H9 (cell line): ENCODE data around the gene AXL. TPM values are rescaled to one million over a fixed set of nuclear protein-coding genes. Genes with fewer than 3 reads are reported as not detected.

ENCODE experiments used
- DNase-seq: peaks from one replicate; pipeline ENCODE4 v3.0.0-alpha.2; 2017
- H2AFZ ChIP-seq: one replicate; pipeline ENCODE4 v1.6.1; 2013; ENCODE audit warnings: mild to moderate bottlenecking, low read length, control low read depth, moderate library complexity
- H2AK5ac ChIP-seq: 2 replicates; pipeline ENCODE4 v1.6.1; 2013; ENCODE audit warnings: low read length, control low read depth, mixed read lengths; ENCODE audit not compliant: insufficient read length
- H2BK120ac ChIP-seq: one replicate; pipeline ENCODE4 v1.6.1; 2013; ENCODE audit warnings: low read depth, mild to moderate bottlenecking, low read length, control low read depth, inconsistent platforms; ENCODE audit not compliant: poor library complexity, severe bottlenecking
- H2BK12ac ChIP-seq: 2 replicates; pipeline ENCODE4 v1.6.1; 2013; ENCODE audit warnings: low read length, control low read depth, mixed read lengths, low read depth; ENCODE audit not compliant: insufficient read length
- H2BK15ac ChIP-seq: 2 replicates; pipeline ENCODE4 v1.6.1; 2013; ENCODE audit warnings: low read depth, low read length, control low read depth
- H2BK20ac ChIP-seq: one replicate; pipeline ENCODE4 v1.6.1; 2013; ENCODE audit warnings: low read depth, mild to moderate bottlenecking, low read length, control low read depth, inconsistent platforms; ENCODE audit not compliant: poor library complexity, severe bottlenecking
- H2BK5ac ChIP-seq: 2 replicates; pipeline ENCODE4 v1.6.1; 2013; ENCODE audit warnings: low read length, control low read depth, mixed read lengths; ENCODE audit not compliant: insufficient read length
- H3K14ac ChIP-seq: 2 replicates; pipeline ENCODE4 v1.6.1; 2013; ENCODE audit warnings: low read length, control low read depth; ENCODE audit not compliant: insufficient read depth
- H3K18ac ChIP-seq: 2 replicates; pipeline ENCODE4 v1.6.1; 2013; ENCODE audit warnings: low read depth, mild to moderate bottlenecking, mixed read lengths, low read length, control low read depth; ENCODE audit not compliant: insufficient read length
- H3K23ac ChIP-seq: 2 replicates; pipeline ENCODE4 v1.6.1; 2013; ENCODE audit warnings: low read length, control low read depth, mixed read lengths, low read depth; ENCODE audit not compliant: insufficient read length
- H3K23me2 ChIP-seq: 2 replicates; pipeline ENCODE4 v1.6.1; 2013; ENCODE audit warnings: low read depth, mild to moderate bottlenecking, mixed read lengths, low read length, control low read depth; ENCODE audit not compliant: insufficient read length, poor library complexity, severe bottlenecking
- H3K27ac ChIP-seq: 2 replicates; pipeline ENCODE4 v1.5.1; 2013; ENCODE audit warnings: low read length, control low read depth, mixed read lengths, low read depth; ENCODE audit not compliant: insufficient read length
- H3K27me3 ChIP-seq: 2 replicates; pipeline ENCODE4 v1.6.1; 2013; ENCODE audit warnings: low read length, control low read depth, inconsistent platforms; ENCODE audit not compliant: insufficient read depth
- H3K4ac ChIP-seq: 2 replicates; pipeline ENCODE4 v1.6.1; 2013; ENCODE audit warnings: low read depth, mild to moderate bottlenecking, control low read depth, inconsistent platforms, low read length, moderate library complexity
- H3K4me1 ChIP-seq: 2 replicates; pipeline ENCODE4 v1.6.1; 2013; ENCODE audit warnings: low read length, control low read depth, inconsistent platforms; ENCODE audit not compliant: insufficient read depth
- H3K4me2 ChIP-seq: 2 replicates; pipeline ENCODE4 v1.6.1; 2013; ENCODE audit warnings: low read length, control low read depth, mixed read lengths; ENCODE audit not compliant: insufficient read length, insufficient read depth
- H3K56ac ChIP-seq: 2 replicates; pipeline ENCODE4 v1.6.1; 2013; ENCODE audit warnings: low read depth, mild to moderate bottlenecking, mixed read lengths, low read length, control low read depth; ENCODE audit not compliant: insufficient read length
- H3K79me1 ChIP-seq: 2 replicates; pipeline ENCODE4 v1.6.1; 2013; ENCODE audit warnings: low read depth, mild to moderate bottlenecking, moderate library complexity, low read length, control low read depth, inconsistent platforms; ENCODE audit not compliant: insufficient read depth, poor library complexity, severe bottlenecking
- H3K79me2 ChIP-seq: 2 replicates; pipeline ENCODE4 v1.6.1; 2013; ENCODE audit warnings: low read length, control low read depth, inconsistent platforms; ENCODE audit not compliant: insufficient read depth
- H3K9ac ChIP-seq: 2 replicates; pipeline ENCODE4 v1.6.1; 2013; ENCODE audit warnings: low read length, control low read depth, mixed read lengths; ENCODE audit not compliant: insufficient read length; ENCODE audit errors: extremely low read depth
- H3K9me3 ChIP-seq: one replicate; pipeline ENCODE4 v1.6.1; 2013; ENCODE audit warnings: low read depth, low read length, inconsistent platforms; ENCODE audit not compliant: control insufficient read depth
- H3T11ph ChIP-seq: one replicate; pipeline ENCODE4 v1.6.1; 2013; ENCODE audit warnings: mild to moderate bottlenecking, low read length, control low read depth, inconsistent platforms
- H4K20me1 ChIP-seq: one replicate; pipeline ENCODE4 v1.6.1; 2013; ENCODE audit not compliant: control insufficient read depth, insufficient read length, insufficient read depth
- H4K5ac ChIP-seq: 2 replicates; pipeline ENCODE4 v1.6.1; 2013; ENCODE audit warnings: low read depth, mild to moderate bottlenecking, mixed read lengths, low read length, control low read depth; ENCODE audit not compliant: insufficient read length
- H4K8ac ChIP-seq: replicated peaks from 2 replicates; pipeline ENCODE4 v1.6.1; 2013; ENCODE audit warnings: low read length, control low read depth, mixed read lengths, low read depth; ENCODE audit not compliant: insufficient read length
- H4K91ac ChIP-seq: 2 replicates; pipeline ENCODE4 v1.6.1; 2013; ENCODE audit warnings: low read depth, mild to moderate bottlenecking, moderate library complexity, mixed read lengths, low read length, control low read depth; ENCODE audit not compliant: insufficient read length
- H3K27ac Mint-ChIP-seq, 3 experiments: 2 replicates in 2 of 3; 3 replicates in 1 of 3; pipeline ENCODE4 v1.8.0; 2020 to 2021; ENCODE audit warnings: mixed read lengths in 3 of 3, mild to moderate bottlenecking in 1 of 3, moderate library complexity in 1 of 3
- H3K27me3 Mint-ChIP-seq: 2 replicates; pipeline ENCODE4 v1.8.0; 2021; ENCODE audit warnings: low read depth, mild to moderate bottlenecking, moderate library complexity, mixed read lengths
- H3K36me3 Mint-ChIP-seq, 3 experiments: 2 replicates in 2 of 3; 3 replicates in 1 of 3; pipeline ENCODE4 v1.8.0; 2020 to 2021; ENCODE audit warnings: low read depth in 3 of 3, mixed read lengths in 3 of 3; ENCODE audit not compliant: insufficient read depth in 1 of 3
- H3K4me1 Mint-ChIP-seq, 2 experiments: 2 replicates each; pipeline ENCODE4 v1.8.0; 2020; ENCODE audit warnings: mixed read lengths in 2 of 2
- H3K4me3 Mint-ChIP-seq, 2 experiments: 2 replicates in 1 of 2; 3 replicates in 1 of 2; pipeline ENCODE4 v1.8.0; 2020 to 2021; ENCODE audit warnings: mild to moderate bottlenecking in 2 of 2, mixed read lengths in 2 of 2, moderate library complexity in 1 of 2
- H3K9me3 Mint-ChIP-seq, 2 experiments: 2 replicates in 1 of 2; 3 replicates in 1 of 2; pipeline ENCODE4 v1.8.0; 2020; ENCODE audit warnings: mild to moderate bottlenecking in 2 of 2, mixed read lengths in 2 of 2, moderate library complexity in 1 of 2
- CTCF ChIP-seq: fragments of 200-600 bp; sonication (generic); conservative IDR thresholded peaks from 3 replicates; pipeline ENCODE4 v1.8.0; 2021; ENCODE audit warnings: antibody characterized with exemption, mild to moderate bottlenecking
- WGBS: extraction: QIAGEN DNeasy Blood & Tissue Kit; methylation state at CpG from one replicate; pipeline ENCODE4 v1.1.7; 2013; ENCODE audit warnings: missing lambda C conversion rate, low lambda C conversion rate, mixed read lengths; ENCODE audit not compliant: insufficient read length; ENCODE audit errors: extremely low coverage; 5-methylcytosine and 5-hydroxymethylcytosine counted together
- total RNA-seq: library from RNA; stranded (reverse); gene quantifications from 2 replicates; pipeline ENCODE4 v1.2.1, GENCODE V29; 2021

Gene AXL
- total RNA-seq, 1 experiment from 2014 or later: 29.4 TPM

DNA sequence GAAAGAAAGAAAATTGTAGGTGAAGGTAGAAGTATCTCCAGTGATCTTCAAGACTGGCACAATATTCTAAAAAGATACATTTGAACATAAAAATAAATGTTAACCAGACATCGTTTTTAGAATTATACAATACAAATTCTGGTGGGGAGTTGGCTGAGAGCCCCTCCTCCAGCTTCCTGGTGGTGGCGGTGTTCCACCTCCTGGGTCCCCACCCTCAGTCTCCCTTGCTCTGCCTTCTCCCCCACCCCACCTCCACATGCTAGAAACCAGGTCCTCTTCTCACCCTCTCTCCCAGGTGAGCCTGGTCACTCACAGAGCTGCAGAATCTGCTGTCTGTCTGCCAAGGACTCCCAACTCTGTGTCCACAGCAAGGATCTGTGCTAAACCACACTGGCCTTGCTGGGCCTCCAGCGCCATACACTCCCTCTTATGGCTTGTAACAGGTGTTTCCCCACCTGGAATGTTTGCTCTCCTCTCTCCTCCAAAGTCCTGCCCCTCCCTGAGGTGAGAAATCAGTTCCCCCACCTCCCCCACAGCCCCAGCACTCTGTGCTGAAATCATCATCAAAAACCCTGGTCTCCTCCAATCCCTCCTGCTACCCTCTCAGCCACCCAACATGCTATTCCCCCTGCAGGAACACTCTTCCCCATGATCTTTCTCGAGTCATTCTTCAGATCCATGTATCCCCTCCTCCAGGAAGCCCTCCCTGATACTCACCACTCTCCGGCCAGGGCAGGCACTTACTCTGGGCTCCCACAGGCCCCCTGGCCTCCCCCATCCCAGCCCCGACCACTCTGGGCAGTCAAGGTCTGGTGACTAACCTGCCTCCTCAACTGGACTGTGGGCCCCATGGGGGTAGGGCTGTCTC lies 46.5 kb upstream of the AXL start:
- Histone ChIP-seq H3K79me2 (no peaks in the 10 kb centered on the region), H3K18ac (no peak overlapping the region), H4K8ac (no peak overlapping the region), H3K9ac (no peak overlapping the region), H3K23me2 (peaks cover 3% of the 10 kb centered on the region), H3K4me1 (peaks cover 5% of the 10 kb centered on the region; the same call in 1 of the 2 replicates), H3K27me3 (no peaks in the 10 kb centered on the region), H3K4ac (no peak overlapping the region), H2BK120ac (no peak overlapping the region), H2BK12ac (no peak overlapping the region), H2AFZ (no peak overlapping the region), H2BK20ac (no peak overlapping the region), H3K23ac (no peak overlapping the region), H3K4me2 (no peak overlapping the region), H3K56ac (no peak overlapping the region), H4K91ac (no peak overlapping the region), H4K20me1 (no peaks in the 10 kb centered on the region), H3K27ac (no peak overlapping the region), H2AK5ac (no peak overlapping the region), H3K79me1 (no peaks in the 10 kb centered on the region), H2BK15ac (no peak overlapping the region), H3T11ph (no peak overlapping the region), H4K5ac (no peak overlapping the region), H3K9me3 (no peaks in the 10 kb centered on the region), H3K14ac (no peak overlapping the region; the same call in 1 of the 2 replicates), H2BK5ac (no peak overlapping the region)
- Mint-ChIP-seq H3K27me3 (no peaks in the 10 kb centered on the region), H3K9me3 (no peaks in the 10 kb centered on the region), H3K4me1 (peaks cover 29 to 32% of the 10 kb centered on the region in 2 experiments), H3K36me3 (peaks cover 0 to 5% (median 3%) of the 10 kb centered on the region in 3 experiments; a peak in 3 of 7 replicates), H3K27ac (peak overlapping the region; percentile 55 to 92 (median 72); a peak in 4 of 7 replicates), H3K4me3 (peak overlapping the region in 1 of 2 experiments; percentile 22; a peak in 1 of 5 replicates)
- no CpG with 5 or more reads among the region's 6 CpGs for WGBS
- DNase-seq: no peak
- peak; percentile 56; the same call in 2 of the 3 replicates for TF ChIP-seq CTCF
